K562 (cell line): ENCODE data around the gene NTRK2. TPM values are rescaled to one million over a fixed set of nuclear protein-coding genes. Genes with fewer than 3 reads are reported as not detected.

Experiments used
- ATAC-seq: fragments of 200-7000 bp; cut with Tn5 transposase; 3 replicates; pipeline ENCODE4 v1.9.1; 2020; ENCODE audit warnings: moderate library complexity
- BruUV-seq: library from RNA; stranded (reverse); fragments of 400-500 nt; replicated peaks from 2 replicates; lab custom pipeline; 2021; lab: Mats Ljungman, UMichigan
- CTCF ChIA-PET: fragments of 300-600 bp; formaldehyde crosslinking; extraction: SDS; loops from one replicate; lab custom pipeline; 2021; ENCODE audit warnings: low intra/inter-chr PET ratio; lab: Yijun Ruan, JAX
- POLR2A ChIA-PET: fragments of 300-600, 350-650 bp; sonication (Branson Sonifier 250); formaldehyde crosslinking; extraction: SDS; loops from one replicate; lab custom pipeline; 2021; ENCODE audit warnings: antibody characterized with exemption, inconsistent platforms; lab: Yijun Ruan, JAX
- DNase-seq, 4 experiments: peaks; one replicate each; pipeline versions ENCODE4 v3.0.0 to v3.0.0-alpha.2; 2011 to 2018; ENCODE audit warnings: low spot score in 3 of 4, mixed read lengths in 3 of 4; ENCODE audit errors: extremely low read depth in 1 of 4
- FAIRE-seq: peaks from 2 replicates; lab custom pipeline; 2011; peaks lifted over from hg19 to GRCh38; lab: Jason Lieb, UNC
- H2AFZ ChIP-seq: 2 replicates; pipeline ENCODE4 v1.6.0; 2011; ENCODE audit warnings: low read depth, low read length, control low read depth, inconsistent platforms
- H3K27ac ChIP-seq: fragments of 200-600 bp; 3 replicates; pipeline ENCODE4 v1.8.0; 2011; ENCODE audit warnings: low read depth, mild to moderate bottlenecking, control low read depth, inconsistent platforms, low read length, moderate library complexity, mixed read lengths; ENCODE audit errors: extremely low read depth
- H3K27me3 ChIP-seq, 2 experiments: fragments of 300-600 bp in 1 of 2; 2 replicates in 1 of 2; 3 replicates in 1 of 2; pipeline versions ENCODE4 v1.6.0 to v1.8.0; 2011; ENCODE audit warnings: inconsistent platforms in 2 of 2, low read length in 2 of 2, mild to moderate bottlenecking in 1 of 2, mixed read lengths in 1 of 2, moderate library complexity in 1 of 2; ENCODE audit not compliant: control insufficient read depth in 2 of 2, insufficient read depth in 2 of 2
- H3K36me3 ChIP-seq: fragments of 300-600 bp; 3 replicates; pipeline ENCODE4 v1.8.0; 2011; ENCODE audit warnings: mild to moderate bottlenecking, low read length, inconsistent platforms; ENCODE audit not compliant: control insufficient read depth, insufficient read depth
- H3K4me1 ChIP-seq, 2 experiments: fragments of 200-600 bp in 1 of 2; replicated peaks in 1 of 2; 2 replicates in 1 of 2; 3 replicates in 1 of 2; pipeline versions ENCODE4 v1.5.1 to v1.8.0; 2011; ENCODE audit warnings: inconsistent platforms in 2 of 2, low read length in 2 of 2, mild to moderate bottlenecking in 1 of 2, mixed read lengths in 1 of 2, moderate library complexity in 1 of 2; ENCODE audit not compliant: control insufficient read depth in 2 of 2, insufficient read depth in 2 of 2
- H3K4me2 ChIP-seq: 2 replicates; pipeline ENCODE4 v1.6.1; 2011; ENCODE audit warnings: low read length, control low read depth, inconsistent platforms, mixed read lengths; ENCODE audit not compliant: insufficient read depth
- H3K4me3 ChIP-seq: fragments of 200-600 bp; sonication (generic), shearing (Covaris generic); 2 replicates; pipeline ENCODE4 v1.5.1; 2016; ENCODE audit warnings: control low read depth, inconsistent platforms
- H3K79me2 ChIP-seq: fragments of 200-600 bp; 3 replicates; pipeline ENCODE4 v1.8.0; 2011; ENCODE audit warnings: low read length, inconsistent platforms; ENCODE audit not compliant: control insufficient read depth, insufficient read depth
- H3K9ac ChIP-seq, 2 experiments: 2 replicates each; pipeline versions ENCODE4 v1.6.0 to v1.6.1; 2011; ENCODE audit warnings: low read depth in 2 of 2, low read length in 2 of 2, control low read depth in 1 of 2, inconsistent platforms in 1 of 2, mild to moderate bottlenecking in 1 of 2, mixed read lengths in 1 of 2; ENCODE audit not compliant: insufficient read depth in 1 of 2
- H3K9me1 ChIP-seq: one replicate; pipeline ENCODE4 v1.6.0; 2011; ENCODE audit warnings: inconsistent platforms, mild to moderate bottlenecking, low read length, moderate library complexity; ENCODE audit not compliant: control insufficient read depth, insufficient read depth
- H3K9me3 ChIP-seq: replicated peaks from 2 replicates; pipeline ENCODE4 v1.5.1; 2011; ENCODE audit warnings: low read depth, low read length, inconsistent platforms; ENCODE audit not compliant: control insufficient read depth, insufficient read depth
- H4K20me1 ChIP-seq: replicated peaks from 2 replicates; pipeline ENCODE4 v1.6.1; 2011; ENCODE audit warnings: low read length, inconsistent platforms, mixed read lengths; ENCODE audit not compliant: control insufficient read depth, insufficient read depth
- BRCA1 ChIP-seq, 2 experiments: fragments of 450-650 bp in 1 of 2; sonication (generic) in 1 of 2; formaldehyde crosslinking in 1 of 2; IDR thresholded peaks; 2 replicates each; pipeline versions ENCODE4 v1.5.0 to v1.6.1; 2017 to 2020; ENCODE audit warnings: mild to moderate bottlenecking in 1 of 2, missing genetic modification reagents in 1 of 2
- EP400 ChIP-seq: fragments of 450-650 bp; IDR thresholded peaks from 2 replicates; pipeline ENCODE4 v1.6.1; 2017; ENCODE audit warnings: antibody characterized with exemption, mild to moderate bottlenecking, moderate library complexity
- EZH2 ChIP-seq: IDR thresholded peaks from 2 replicates; pipeline ENCODE4 v1.6.1; 2012; ENCODE audit warnings: low read depth, mild to moderate bottlenecking, inconsistent platforms, low read length, borderline replicate concordance
- FOXM1 ChIP-seq, 2 experiments: fragments of 450-650 bp in 1 of 2; sonication (generic) in 1 of 2; formaldehyde crosslinking in 1 of 2; IDR thresholded peaks; 2 replicates each; pipeline versions ENCODE4 v1.6.1 to v1.9.0; 2017 to 2022; ENCODE audit warnings: low read depth in 2 of 2, mild to moderate bottlenecking in 2 of 2, missing genetic modification reagents in 1 of 2, moderate library complexity in 1 of 2
- MBD1 ChIP-seq: fragments of 250-450 bp; sonication (Bioruptor Pico); IDR thresholded peaks from 2 replicates; pipeline ENCODE4 v1.8.0; 2022; ENCODE audit warnings: inconsistent platforms
- MEF2A ChIP-seq: IDR thresholded peaks from 2 replicates; pipeline ENCODE4 v1.6.1; 2011; ENCODE audit warnings: low read depth, mild to moderate bottlenecking, low read length, moderate library complexity; ENCODE audit not compliant: control insufficient read depth
- NRF1 ChIP-seq, 2 experiments: fragments of 450-650 bp; IDR thresholded peaks in 1 of 2; conservative IDR thresholded peaks in 1 of 2; 2 replicates each; pipeline ENCODE4 v1.6.1; 2014; ENCODE audit warnings: mild to moderate bottlenecking in 2 of 2
- ZNF384 ChIP-seq: IDR thresholded peaks from 2 replicates; pipeline ENCODE4 v1.6.1; 2012; ENCODE audit warnings: low read depth, low read length, improper control_type of control experiment
- ZNF696 ChIP-seq: fragments of 250-450 bp; sonication (Bioruptor Pico); conservative IDR thresholded peaks from 2 replicates; pipeline ENCODE4 v1.4.0; 2020; ENCODE audit warnings: mild to moderate bottlenecking, moderate library complexity
- WGBS: fragments of 100-300 bp; shearing (Covaris generic); methylation state at CpG from one replicate; pipeline ENCODE4 v1.1.6; 2016; ENCODE audit warnings: low coverage, mixed read lengths; ENCODE audit not compliant: insufficient coverage; ENCODE audit errors: missing lambda C conversion rate; 5-methylcytosine and 5-hydroxymethylcytosine counted together
- in situ Hi-C: fragments of 300-500 bp; cut with MboI; formaldehyde crosslinking; loops from 4 replicates; pipeline ENCODE4 v1.15.0; 2018; ENCODE audit warnings: inconsistent platforms, mixed read lengths
- intact Hi-C: fragments of 100-400 bp; cut with micrococcal nuclease; formaldehyde crosslinking; loops from 2 replicates; pipeline ENCODE4 v1.14.2; 2022
- polyA plus RNA-seq, 8 experiments: library from polyadenylated mRNA; depleted of rRNA in 4 of 8; stranded (reverse) in 5 of 8; unstranded in 3 of 8; fragments of >200 nt; fragmentation: Nextera tagmentation in 2 of 8; fragmentation: Illumina TruSeq in 1 of 8; extraction: Ambion mirVana in 2 of 8; extraction: Trizol in 1 of 8; gene quantifications; 2 replicates each; pipeline versions ENCODE4 v1.2.1 to v1.2.3, GENCODE V29; 2011 to 2014; ENCODE audit warnings: inconsistent platforms in 1 of 8, missing spikeins in 1 of 8
- total RNA-seq, 7 experiments: library from RNA; depleted of rRNA in 6 of 7; stranded (reverse); fragments of >200 nt in 6 of 7; fragmentation: Illumina TruSeq in 2 of 7; extraction: Trizol in 2 of 7; gene quantifications; 2 replicates each; pipeline versions ENCODE4 v1.2.1 to v1.2.3, GENCODE V29; 2011 to 2021; ENCODE audit warnings: low replicate concordance in 1 of 7
- TF ChIP-seq, protein P1 (sequence below): fragments of 450-650 bp; formaldehyde crosslinking; IDR thresholded peaks from 2 replicates; pipeline ENCODE4 v1.4.0; 2020; ENCODE audit warnings: mild to moderate bottlenecking, moderate library complexity
- TF ChIP-seq, protein P2 (sequence below): sonication (generic); formaldehyde crosslinking; IDR thresholded peaks from 2 replicates; pipeline ENCODE4 v1.8.0; 2022; ENCODE audit warnings: missing genetic modification reagents, mild to moderate bottlenecking, borderline replicate concordance

The NTRK2 gene
- total and polyA plus RNA-seq, 9 of the 15 experiments (the other 6 are each of a cell fraction or from before 2014, with no cell fraction given) = not detected

GRCh38 chr9:84722388-84722989 is 53.0 kb downstream of the NTRK2 start:
- Histone ChIP-seq H4K20me1 (no peaks in the 10 kb centered on the region), H3K4me3 (no peak overlapping the region), H3K79me2 (no peaks in the 10 kb centered on the region), H3K9me1 (no peaks in the 10 kb centered on the region), H3K27ac (no peak overlapping the region)
- CTCF ChIA-PET = no interaction called here
- BruUV-seq = no TSS peak
- TF ChIP-seq EP400 (no peak), BRCA1 (IDR thresholded peaks at IDR 0.05) (no peak), BRCA1 (CRISPR knock-in tag; IDR thresholded peaks at IDR 0.05) (no peak), MEF2A (no peak), FOXM1 (IDR thresholded peaks at IDR 0.05; ENCODE audit: low read depth) (no peak), FOXM1 (CRISPR knock-in tag; IDR thresholded peaks at IDR 0.05; ENCODE audit: low read depth) (no peak), ZNF384 (no peak), EZH2 (no peak), ZNF696 (CRISPR knock-in tag) (no peak), MBD1 (CRISPR knock-in tag) (no peak), NRF1 (conservative IDR thresholded peaks at IDR 0.05 in 1 of 2, IDR thresholded peaks at IDR 0.05 in 1 of 2) (no peak)
- TF ChIP-seq, protein P1, sequence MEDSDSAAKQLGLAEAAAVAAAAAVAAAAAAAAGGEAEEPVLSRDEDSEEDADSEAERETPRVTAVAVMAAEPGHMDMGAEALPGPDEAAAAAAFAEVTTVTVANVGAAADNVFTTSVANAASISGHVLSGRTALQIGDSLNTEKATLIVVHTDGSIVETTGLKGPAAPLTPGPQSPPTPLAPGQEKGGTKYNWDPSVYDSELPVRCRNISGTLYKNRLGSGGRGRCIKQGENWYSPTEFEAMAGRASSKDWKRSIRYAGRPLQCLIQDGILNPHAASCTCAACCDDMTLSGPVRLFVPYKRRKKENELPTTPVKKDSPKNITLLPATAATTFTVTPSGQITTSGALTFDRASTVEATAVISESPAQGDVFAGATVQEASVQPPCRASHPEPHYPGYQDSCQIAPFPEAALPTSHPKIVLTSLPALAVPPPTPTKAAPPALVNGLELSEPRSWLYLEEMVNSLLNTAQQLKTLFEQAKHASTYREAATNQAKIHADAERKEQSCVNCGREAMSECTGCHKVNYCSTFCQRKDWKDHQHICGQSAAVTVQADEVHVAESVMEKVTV (CRISPR knock-in tag) = no peak
- TF ChIP-seq, protein P2, sequence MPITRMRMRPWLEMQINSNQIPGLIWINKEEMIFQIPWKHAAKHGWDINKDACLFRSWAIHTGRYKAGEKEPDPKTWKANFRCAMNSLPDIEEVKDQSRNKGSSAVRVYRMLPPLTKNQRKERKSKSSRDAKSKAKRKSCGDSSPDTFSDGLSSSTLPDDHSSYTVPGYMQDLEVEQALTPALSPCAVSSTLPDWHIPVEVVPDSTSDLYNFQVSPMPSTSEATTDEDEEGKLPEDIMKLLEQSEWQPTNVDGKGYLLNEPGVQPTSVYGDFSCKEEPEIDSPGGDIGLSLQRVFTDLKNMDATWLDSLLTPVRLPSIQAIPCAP (CRISPR knock-in tag) = no peak
- TF ChIP-seq, all 486 proteins: peak for 0
- WGBS = 4% methylated on average over 5 of the region's 5 CpGs
- in situ Hi-C loops (no loop called here), intact Hi-C loops (no loop called here)
- POLR2A ChIA-PET = no interaction called here
- DNase-seq (no peak), FAIRE-seq (no peak), ATAC-seq (no peak)
- Histone ChIP-seq H3K9ac (no peak overlapping the region), H3K36me3 (no peaks in the 10 kb centered on the region), H3K9me3 (no peaks in the 10 kb centered on the region), H3K4me2 (no peak overlapping the region), H3K4me1 (no peaks in the 10 kb centered on the region), H2AFZ (no peak overlapping the region), H3K27me3 (no peaks in the 10 kb centered on the region)
